Stimulated activated CD8-positive, alpha-beta memory T cell treated with anti-CD3 and anti-CD28 coated beads, Interleukin-12 subunit alpha, Interleukin-12 subunit beta, amount 100 ng/mL, for 24 hours (primary cell): ENCODE data around the gene CFAP46.
"Not testable (repeated sequence)": the region's sequence is repeated elsewhere in the genome, so short reads cannot be mapped to it uniquely, and the experiment has no call there.

Experiments
- DNase-seq: peaks from one replicate; pipeline ENCODE4 v3.0.0-alpha.2; 2020; ENCODE audit errors: extremely low read depth

The CFAP46 gene

GRCh38 chr10:132928261-132928660 is 14.1 kb downstream of the CFAP46 start:
- DNase-seq: no peak

- DNase-seq: no peak
Measured at GRCh38 chr10:132927824-132928223, 14.5 kb downstream of the CFAP46 start.

- DNase-seq: no peak
Measured at GRCh38 chr10:132926777-132927650, 15.4 kb downstream of the CFAP46 start.

GRCh38 chr10:132926070-132926469 is 16.3 kb downstream of the CFAP46 start:
- no peak for DNase-seq

GRCh38 chr10:132925614-132926013 is 16.8 kb downstream of the CFAP46 start:
- DNase-seq: no peak

GRCh38 chr10:132925071-132925561 is 17.3 kb downstream of the CFAP46 start:
- DNase-seq: no peak

- DNase-seq: no peak
Measured at GRCh38 chr10:132924046-132924952, 18.1 kb downstream of the CFAP46 start.

- not testable (repeated sequence) for DNase-seq
Measured at GRCh38 chr10:132923384-132923783, 19.0 kb downstream of the CFAP46 start.

GRCh38 chr10:132922872-132923271 is 19.5 kb downstream of the CFAP46 start:
- no peak for DNase-seq

GRCh38 chr10:132921818-132922807 is 20.3 kb downstream of the CFAP46 start:
- no peak for DNase-seq

- DNase-seq: no peak
Measured at GRCh38 chr10:132921086-132921485, 21.3 kb downstream of the CFAP46 start.

GRCh38 chr10:132920101-132920925 is 22.1 kb downstream of the CFAP46 start:
- DNase-seq: no peak

GRCh38 chr10:132919374-132920100 is 22.8 kb downstream of the CFAP46 start:
- DNase-seq: no peak

GRCh38 chr10:132918617-132919373 is 23.6 kb downstream of the CFAP46 start:
- no peak for DNase-seq

- no peak for DNase-seq
Measured at GRCh38 chr10:132918264-132918616, 24.1 kb downstream of the CFAP46 start.

- DNase-seq: no peak
Measured at GRCh38 chr10:132916956-132917666, 25.3 kb downstream of the CFAP46 start.

- DNase-seq: no peak
Measured at GRCh38 chr10:132916421-132916841, 25.9 kb downstream of the CFAP46 start.

- DNase-seq: no peak
Measured at GRCh38 chr10:132915411-132915810, 27.0 kb downstream of the CFAP46 start.
